Duodenal mucosa (tissue), 2 donors: ENCODE data around the gene NLRC5.
"Not testable (repeated sequence)": the region's sequence is repeated elsewhere in the genome, so short reads cannot be mapped to it uniquely, and the experiment has no call there.

Experiments used
- H3K27ac ChIP-seq: one replicate; pipeline ENCODE4 v1.7.0; 2013; ENCODE audit warnings: low read depth, low read length
- H3K27me3 ChIP-seq, 2 donors: one replicate each; pipeline ENCODE4 v1.7.0; 2013; ENCODE audit warnings: low read length in 2 of 2, control low read depth in 1 of 2; ENCODE audit not compliant: insufficient read depth in 2 of 2, control insufficient read depth in 1 of 2
- H3K36me3 ChIP-seq, 2 donors: one replicate each; pipeline ENCODE4 v1.7.0; 2013; ENCODE audit warnings: low read length in 2 of 2, control low read depth in 1 of 2; ENCODE audit not compliant: insufficient read depth in 2 of 2, control insufficient read depth in 1 of 2
- H3K4me1 ChIP-seq, 2 donors: one replicate each; pipeline ENCODE4 v1.7.0; 2013; ENCODE audit warnings: low read length in 2 of 2, control low read depth in 1 of 2; ENCODE audit not compliant: insufficient read depth in 2 of 2, control insufficient read depth in 1 of 2
- H3K4me3 ChIP-seq, 2 donors: one replicate each; pipeline ENCODE4 v1.7.0; 2013; ENCODE audit warnings: low read length in 2 of 2, low read depth in 1 of 2
- H3K9ac ChIP-seq, 2 donors: one replicate each; pipeline ENCODE4 v1.7.0; 2013; ENCODE audit warnings: low read length in 2 of 2, low read depth in 1 of 2
- H3K9me3 ChIP-seq, 2 donors: one replicate each; pipeline ENCODE4 v1.7.0; 2013; ENCODE audit warnings: low read length in 2 of 2, control low read depth in 1 of 2; ENCODE audit not compliant: control insufficient read depth in 1 of 2

NLRC5 gene

DNA sequence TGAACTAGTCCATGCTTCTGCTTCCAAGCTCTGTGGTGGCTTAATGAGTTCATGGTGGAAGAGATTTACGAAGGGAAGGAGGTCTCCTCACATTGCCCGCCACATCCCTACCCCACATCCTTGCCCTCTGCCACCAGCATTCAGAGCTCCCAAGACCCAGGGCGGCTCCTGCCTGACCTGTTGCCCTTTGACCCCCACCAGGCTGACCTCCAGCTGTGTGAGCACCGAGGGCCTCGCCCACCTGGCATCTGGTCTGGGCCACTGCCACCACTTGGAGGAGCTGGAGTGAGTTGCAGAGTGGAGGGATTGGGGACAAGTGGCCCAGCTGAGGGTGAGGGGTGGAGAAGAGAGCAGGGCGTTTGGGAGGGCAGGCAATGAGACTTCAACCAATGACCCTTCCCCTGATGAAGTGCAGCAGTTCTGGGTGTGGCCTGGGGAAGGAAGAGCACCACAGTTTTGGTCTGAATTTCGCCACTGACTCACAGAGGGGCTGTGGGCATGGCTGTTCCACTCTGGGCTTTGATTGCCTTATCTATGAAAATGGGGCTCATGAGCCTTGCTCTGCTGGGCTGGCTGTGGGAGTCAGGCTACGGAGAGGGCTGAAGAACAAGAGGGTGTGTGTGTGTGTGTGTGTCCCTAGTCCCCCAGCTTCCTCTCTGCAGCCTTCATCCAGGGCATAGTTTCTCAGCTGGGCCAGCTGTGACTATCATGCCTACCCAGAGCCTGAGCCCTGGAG, 80.4 kb downstream of the NLRC5 start:
- Histone ChIP-seq H3K9ac (no peak overlapping the region), H3K27ac (no peak overlapping the region), H3K4me3 (no peak overlapping the region), H3K4me1 (no peaks in the 10 kb centered on the region), H3K36me3 (peaks cover 11 to 16% of the 10 kb centered on the region in 2 donors), H3K9me3 (no peaks in the 10 kb centered on the region), H3K27me3 (no peaks in the 10 kb centered on the region)

DNA sequence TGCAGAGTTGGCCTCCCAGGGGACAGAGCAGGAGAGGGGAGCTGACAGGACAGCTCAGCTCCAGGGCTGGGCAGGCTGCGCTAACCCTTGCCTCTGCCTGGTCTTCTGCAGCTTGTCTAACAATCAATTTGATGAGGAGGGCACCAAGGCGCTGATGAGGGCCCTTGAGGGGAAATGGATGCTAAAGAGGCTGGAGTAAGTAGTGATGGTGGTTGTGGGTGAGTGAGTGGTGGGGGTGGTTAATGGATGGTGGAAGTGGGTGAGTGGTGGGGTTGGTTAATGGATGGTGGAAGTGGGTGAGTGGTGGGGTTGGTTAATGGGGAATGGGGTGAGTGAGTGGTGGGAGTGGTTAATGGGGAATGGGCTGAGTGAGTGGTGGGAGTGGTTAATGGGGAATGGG, 81.1 kb downstream of the NLRC5 start:
- no peak overlapping the region for H3K4me3 ChIP-seq
- no peaks in the 10 kb centered on the region for H3K9me3 ChIP-seq
- H3K9ac ChIP-seq: no peak overlapping the region
- no peaks in the 10 kb centered on the region for H3K4me1 ChIP-seq
- no peak overlapping the region for H3K27ac ChIP-seq
- peaks cover 11 to 16% of the 10 kb centered on the region in 2 donors for H3K36me3 ChIP-seq
- H3K27me3 ChIP-seq: no peaks in the 10 kb centered on the region

DNA sequence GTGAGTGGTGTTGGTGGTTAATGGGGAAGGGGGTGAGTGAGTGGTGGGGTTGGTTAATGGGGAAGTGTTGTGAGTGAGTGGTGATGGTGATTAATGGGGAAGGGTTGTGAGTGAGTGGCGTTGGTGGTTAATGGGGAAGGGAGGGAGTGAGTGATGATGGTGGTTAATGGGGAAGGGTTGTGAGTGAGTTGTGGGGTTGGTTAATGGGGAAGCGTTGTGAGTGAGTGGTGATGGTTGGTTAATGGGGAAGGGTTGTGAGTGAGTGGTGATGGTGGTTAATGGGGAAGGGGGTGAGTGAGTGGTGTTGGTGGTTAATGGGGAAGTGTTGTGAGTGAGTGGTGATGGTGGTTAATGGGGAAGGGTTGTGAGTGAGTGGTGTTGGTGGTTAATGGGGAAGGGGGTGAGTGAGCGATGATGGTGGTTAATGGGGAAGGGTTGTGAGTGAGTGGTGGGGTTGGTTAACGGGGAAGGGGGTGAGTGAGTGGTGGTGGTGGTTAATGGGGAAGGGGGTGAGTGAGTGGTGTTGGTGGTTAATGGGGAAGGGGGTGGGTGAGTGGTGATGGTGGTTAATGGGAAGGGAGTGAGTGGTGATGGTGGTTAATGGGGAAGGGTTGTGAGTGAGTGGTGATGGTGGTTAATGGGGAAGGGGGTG, 81.8 kb downstream of the NLRC5 start:
- not testable (repeated sequence) for H3K9ac ChIP-seq, H3K4me3 ChIP-seq, H3K27ac ChIP-seq, H3K9me3 ChIP-seq, H3K4me1 ChIP-seq, H3K27me3 ChIP-seq
- peaks cover 11 to 16% of the 10 kb centered on the region in 2 donors for H3K36me3 ChIP-seq

DNA sequence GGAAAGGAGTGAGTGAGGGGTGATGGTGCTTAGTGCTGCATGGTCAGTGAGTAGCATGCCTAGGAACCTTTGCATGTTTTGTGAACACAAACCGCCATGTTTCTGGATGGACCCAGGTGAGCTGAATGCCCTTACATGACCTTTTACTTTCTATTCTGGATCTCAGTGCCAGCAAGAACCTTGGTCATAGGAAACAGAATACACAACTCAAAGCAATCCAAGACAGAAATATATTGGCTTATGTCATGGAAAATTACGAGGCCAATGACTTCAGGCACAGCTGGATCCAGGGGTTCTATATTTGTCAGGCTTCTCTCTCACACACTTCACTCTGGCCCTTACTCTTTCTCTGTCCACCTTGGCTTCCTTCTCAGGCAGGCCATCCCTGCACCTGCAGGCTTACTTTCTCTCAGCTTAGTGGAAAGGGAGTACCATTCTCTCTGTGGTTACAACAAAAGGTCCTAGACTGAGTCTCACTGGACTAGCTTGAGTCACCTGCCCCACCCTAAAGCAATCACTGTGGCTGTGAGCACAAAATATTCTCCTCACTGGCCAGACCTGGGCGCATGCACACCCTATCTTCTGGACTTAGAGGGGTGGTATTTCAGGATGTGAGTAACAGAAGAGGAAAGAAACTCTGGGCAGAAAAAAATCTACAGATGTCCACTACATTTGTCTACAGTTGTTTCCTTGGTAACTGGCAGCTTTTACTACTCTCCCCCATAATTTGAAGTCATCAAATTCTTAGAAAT, 82.7 kb downstream of the NLRC5 start:
- H3K27ac ChIP-seq: no peak overlapping the region
- peaks cover 14 to 19% of the 10 kb centered on the region in 2 donors for H3K36me3 ChIP-seq
- no peaks in the 10 kb centered on the region for H3K9me3 ChIP-seq
- no peaks in the 10 kb centered on the region for H3K4me1 ChIP-seq
- no peaks in the 10 kb centered on the region for H3K27me3 ChIP-seq
- no peak overlapping the region for H3K9ac ChIP-seq
- no peak overlapping the region for H3K4me3 ChIP-seq

DNA sequence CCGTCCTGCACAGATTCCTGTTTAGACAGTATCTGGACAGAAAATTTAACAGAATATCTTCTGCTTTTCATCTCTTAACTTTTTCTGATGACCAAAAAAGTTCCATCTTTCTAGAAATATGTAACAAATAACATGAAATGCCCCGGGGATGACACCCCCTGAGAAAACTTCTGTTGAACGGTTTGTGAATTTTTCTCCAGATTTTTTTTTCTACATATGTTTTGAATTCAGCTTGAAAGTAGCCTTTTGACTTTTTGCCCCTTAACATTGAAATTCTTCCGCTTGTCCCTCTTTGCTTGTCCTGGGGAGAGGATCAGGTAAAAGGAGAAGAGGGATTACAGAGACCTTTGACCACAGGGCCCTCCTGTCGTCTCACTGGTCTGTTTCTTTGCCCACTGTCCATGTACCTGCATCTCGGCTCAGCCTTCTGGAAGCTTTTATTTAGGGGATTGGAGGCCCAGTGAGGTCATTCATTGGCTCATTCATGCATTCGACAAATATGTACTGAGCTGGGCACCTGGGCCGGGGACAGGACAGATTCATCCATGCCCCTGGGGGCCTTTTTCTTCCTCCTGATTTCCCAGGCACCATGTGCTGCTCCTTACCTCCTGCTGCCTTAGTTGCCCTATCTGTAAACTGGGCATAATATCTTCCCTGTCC, 83.4 kb downstream of the NLRC5 start:
- H3K27me3 ChIP-seq: no peaks in the 10 kb centered on the region
- no peak overlapping the region for H3K27ac ChIP-seq
- H3K9me3 ChIP-seq: no peaks in the 10 kb centered on the region
- H3K36me3 ChIP-seq: peaks cover 14 to 20% of the 10 kb centered on the region in 2 donors
- H3K4me3 ChIP-seq: no peak overlapping the region
- no peak overlapping the region for H3K9ac ChIP-seq
- H3K4me1 ChIP-seq: no peaks in the 10 kb centered on the region

DNA sequence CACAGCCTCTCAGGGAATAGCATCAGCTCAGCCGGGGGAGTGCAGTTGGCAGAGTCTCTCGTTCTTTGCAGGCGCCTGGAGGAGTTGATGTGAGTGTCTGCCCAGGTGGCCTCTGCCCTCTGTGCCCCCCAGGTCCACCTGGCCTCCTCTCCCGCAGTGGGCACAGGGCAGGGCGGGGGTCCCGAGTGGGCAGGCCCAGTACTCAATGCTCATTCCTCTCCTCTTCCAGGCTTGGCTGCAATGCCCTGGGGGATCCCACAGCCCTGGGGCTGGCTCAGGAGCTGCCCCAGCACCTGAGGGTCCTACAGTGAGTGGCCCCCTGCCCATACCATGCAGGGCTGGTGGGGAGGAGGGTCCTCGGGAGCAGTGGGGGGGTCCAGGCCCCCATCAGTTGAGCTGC, 88.4 kb downstream of the NLRC5 start:
- no peak overlapping the region for H3K4me3 ChIP-seq
- H3K27me3 ChIP-seq: no peaks in the 10 kb centered on the region
- H3K27ac ChIP-seq: no peak overlapping the region
- peaks cover 18 to 20% of the 10 kb centered on the region in 2 donors for H3K36me3 ChIP-seq
- H3K4me1 ChIP-seq: no peaks in the 10 kb centered on the region
- H3K9me3 ChIP-seq: no peaks in the 10 kb centered on the region
- no peak overlapping the region for H3K9ac ChIP-seq

DNA sequence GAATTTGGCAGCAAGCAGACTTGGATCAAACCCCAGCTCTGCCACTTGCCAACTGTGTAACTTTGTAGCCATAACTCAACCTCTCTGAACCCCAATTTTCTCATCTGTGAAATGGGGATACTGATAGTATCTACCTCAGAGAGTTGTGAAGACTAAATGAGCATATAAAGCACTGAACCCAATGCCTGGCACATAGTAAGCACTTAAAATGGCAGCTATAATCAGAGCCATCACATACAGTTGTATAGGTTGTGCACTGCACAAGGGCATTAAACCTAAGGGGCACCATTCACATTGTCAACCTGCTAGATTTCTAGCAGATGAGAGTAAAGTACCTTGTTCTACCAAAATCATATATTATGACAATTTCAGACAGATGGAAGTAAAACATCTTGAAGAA, 92.4 kb downstream of the NLRC5 start:
- Histone ChIP-seq H3K27me3 (no peaks in the 10 kb centered on the region), H3K4me3 (no peak overlapping the region), H3K27ac (no peak overlapping the region), H3K9ac (no peak overlapping the region), H3K36me3 (peaks cover 9 to 16% of the 10 kb centered on the region in 2 donors), H3K4me1 (peaks cover 12 to 13% of the 10 kb centered on the region in 2 donors), H3K9me3 (no peaks in the 10 kb centered on the region)

DNA sequence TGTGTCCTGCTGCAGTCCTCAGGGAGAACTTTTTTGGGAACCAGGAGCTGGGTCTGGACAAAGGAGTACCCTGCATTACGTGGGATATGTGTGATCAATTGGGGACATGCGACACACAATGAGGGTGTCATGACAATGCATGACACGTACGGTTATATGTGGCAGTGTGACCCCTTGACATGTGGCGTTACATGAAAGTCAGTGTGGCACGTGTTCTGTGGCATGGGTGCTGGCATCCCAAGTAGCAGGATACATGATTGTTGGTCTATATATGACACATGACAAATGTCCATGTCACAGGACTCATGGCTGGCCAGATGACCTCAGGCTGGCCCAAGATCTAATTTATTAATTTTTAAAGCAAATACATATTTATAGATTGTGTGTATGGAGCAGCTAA, 93.3 kb downstream of the NLRC5 start:
- no peak overlapping the region for H3K27ac ChIP-seq
- H3K4me3 ChIP-seq: no peak overlapping the region
- H3K9me3 ChIP-seq: no peaks in the 10 kb centered on the region
- peaks cover 12 to 13% of the 10 kb centered on the region in 2 donors for H3K4me1 ChIP-seq
- H3K9ac ChIP-seq: no peak overlapping the region
- H3K27me3 ChIP-seq: no peaks in the 10 kb centered on the region
- peaks cover 9% of the 10 kb centered on the region in 2 donors for H3K36me3 ChIP-seq

DNA sequence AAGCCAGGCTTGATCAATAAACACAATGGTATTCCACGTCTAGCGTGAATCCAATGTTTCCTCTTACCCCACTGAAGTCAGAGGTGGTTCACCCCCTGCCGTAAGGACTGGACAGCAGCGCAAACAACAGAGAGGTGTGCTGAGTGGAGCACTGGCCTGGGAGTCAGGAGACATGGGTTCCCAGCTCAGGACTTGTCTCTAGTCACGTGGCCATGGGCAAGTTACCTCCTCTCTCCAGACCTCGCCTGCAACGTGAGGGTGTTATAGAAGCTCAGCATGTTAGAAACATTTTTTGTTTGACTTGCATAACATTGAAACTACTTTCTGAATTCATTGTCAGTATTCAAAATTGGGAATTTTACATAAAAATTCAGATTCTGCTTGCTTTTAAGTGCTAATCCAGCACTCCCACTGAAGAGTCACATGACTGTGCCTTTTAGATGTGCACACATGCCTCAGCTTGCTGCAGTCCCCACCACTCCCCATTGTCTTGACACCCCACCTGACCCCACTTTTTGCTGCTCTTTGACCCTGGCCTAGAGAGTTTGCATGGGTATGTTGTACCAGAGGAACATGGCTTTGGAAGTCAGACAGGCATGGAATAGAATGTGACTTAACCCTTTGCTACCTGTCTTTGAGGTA, 94.2 kb downstream of the NLRC5 start:
- no peak overlapping the region for H3K27ac ChIP-seq
- peaks cover 9% of the 10 kb centered on the region in 2 donors for H3K36me3 ChIP-seq
- H3K27me3 ChIP-seq: no peaks in the 10 kb centered on the region
- H3K4me3 ChIP-seq: no peak overlapping the region
- no peak overlapping the region for H3K9ac ChIP-seq
- peaks cover 13 to 15% of the 10 kb centered on the region in 2 donors for H3K4me1 ChIP-seq
- no peaks in the 10 kb centered on the region for H3K9me3 ChIP-seq
